ENCODE results near the gene TMEM131.

TMEM131 gene

GRCh38 chr2:97752342-97753334 is 243.1 kb downstream of the TMEM131 start:
- DNase-seq = no peak

- DNase-seq = no peak
These were observed 244.0 kb downstream of the TMEM131 start for GRCh38 chr2:97751752-97752151.

- no peak for DNase-seq
These were observed 245.7 kb downstream of the TMEM131 start for GRCh38 chr2:97750017-97750416.

- DNase-seq = no peak
These were observed 246.2 kb downstream of the TMEM131 start for GRCh38 chr2:97749581-97749980.

- no peak for DNase-seq
These were observed 248.0 kb downstream of the TMEM131 start for GRCh38 chr2:97747716-97748115.

GRCh38 chr2:97747285-97747684 is 248.5 kb downstream of the TMEM131 start:
- no peak for DNase-seq

- DNase-seq = no peak
These were observed 250.1 kb downstream of the TMEM131 start for GRCh38 chr2:97745474-97746174.

GRCh38 chr2:97743913-97744312 is 251.8 kb downstream of the TMEM131 start:
- DNase-seq = no peak

- DNase-seq = no peak
These were observed 253.3 kb downstream of the TMEM131 start for GRCh38 chr2:97742381-97742847.

- DNase-seq = no peak
These were observed 254.1 kb downstream of the TMEM131 start for GRCh38 chr2:97741686-97742085.

- DNase-seq = no peak
These were observed 254.5 kb downstream of the TMEM131 start for GRCh38 chr2:97741251-97741650.

- peak; percentile 92 for DNase-seq
These were observed 255.1 kb downstream of the TMEM131 start for GRCh38 chr2:97740590-97741182.

- no peak for DNase-seq
These were observed 255.9 kb downstream of the TMEM131 start for GRCh38 chr2:97739893-97740245.

- no peak for DNase-seq
These were observed 256.5 kb downstream of the TMEM131 start for GRCh38 chr2:97739020-97739892.

GRCh38 chr2:97738179-97739019 is 257.3 kb downstream of the TMEM131 start:
- no peak for DNase-seq

- DNase-seq = no peak
These were observed 258.1 kb downstream of the TMEM131 start for GRCh38 chr2:97737421-97738178.

- DNase-seq = no peak
These were observed 259.0 kb downstream of the TMEM131 start for GRCh38 chr2:97736608-97737330.

GRCh38 chr2:97736185-97736584 is 259.6 kb downstream of the TMEM131 start:
- DNase-seq = no peak

GRCh38 chr2:97735161-97735561 is 260.6 kb downstream of the TMEM131 start:
- no peak for DNase-seq

Data from NCI-H2227 treated with DMSO at 0.1 percent for 48 hours (cell line).